ENCODE results near the gene IGF1.

The IGF1 gene

GRCh38 chr12:102496591-102496990 lies 16.2 kb upstream of the IGF1 start:
- no peak for DNase-seq

DNA sequence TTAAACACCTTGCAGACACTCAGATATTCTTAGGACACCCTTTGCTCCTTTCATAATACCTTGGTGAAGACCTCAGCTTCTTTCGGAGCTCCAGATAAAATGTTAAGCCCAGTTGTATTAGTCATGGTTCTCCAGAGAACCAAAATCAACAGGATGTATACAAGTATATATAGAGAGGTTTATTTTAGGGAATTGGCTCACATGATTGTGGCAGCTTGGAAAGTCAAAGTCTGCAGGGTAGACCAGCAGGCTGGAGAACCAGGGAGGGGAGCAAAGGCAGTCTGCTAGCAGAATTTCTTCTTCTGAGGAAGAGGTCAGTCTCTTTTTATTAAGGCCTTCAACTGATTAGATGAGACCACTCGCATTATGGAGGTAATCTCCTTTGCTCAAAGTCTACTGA lies 6.9 kb upstream of the IGF1 start:
- peak; percentile 32 to 58 (median 37) for DNase-seq

DNA sequence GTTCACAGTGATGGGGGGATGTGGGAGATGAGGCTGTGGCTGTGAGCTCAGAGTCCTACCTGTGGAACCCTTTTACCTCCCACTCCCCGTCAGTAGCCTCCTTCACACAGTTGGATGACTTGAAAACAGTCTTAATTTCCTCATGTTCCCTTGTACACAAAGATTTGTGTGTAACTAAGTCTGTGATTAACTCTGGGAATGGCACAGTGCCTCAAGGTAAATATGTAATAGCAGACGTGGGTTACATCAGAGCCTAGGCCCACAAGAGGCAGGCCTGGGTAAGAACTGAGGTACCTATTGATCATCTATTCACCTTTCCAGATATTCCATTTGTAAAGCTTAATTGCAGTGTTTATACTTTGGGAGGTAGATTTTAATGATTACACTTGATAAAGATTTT lies 5.8 kb upstream of the IGF1 start:
- DNase-seq: no peak

DNA sequence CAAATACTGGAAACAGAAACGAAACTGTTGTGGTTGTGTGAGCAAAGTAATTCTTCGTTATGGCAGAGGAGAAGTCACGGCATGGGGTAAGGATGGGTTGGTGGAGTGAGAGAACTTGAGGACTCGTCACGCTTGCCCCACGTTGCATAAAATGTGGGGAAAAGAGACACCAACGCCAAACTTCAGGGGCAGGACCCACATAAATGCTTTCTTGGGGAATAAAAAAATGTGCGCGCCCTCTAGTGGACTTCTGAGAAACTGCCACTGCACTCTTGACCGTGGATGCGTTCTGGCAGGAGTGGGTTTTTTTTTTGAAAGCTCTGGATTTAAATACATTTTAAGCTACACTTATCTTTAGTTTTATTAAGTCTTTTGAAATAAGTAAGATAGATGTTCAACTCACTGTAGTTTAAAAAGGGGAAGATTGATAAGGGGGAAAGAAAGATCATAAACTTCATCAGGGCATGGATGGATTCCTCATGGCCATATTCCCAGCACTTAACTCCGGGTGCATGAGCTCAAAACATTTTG lies 4.1 kb upstream of the IGF1 start:
- peak; percentile 78 to 94 (median 84) for DNase-seq

GRCh38 chr12:102484017-102484416 lies 3.7 kb upstream of the IGF1 start:
- DNase-seq: no peak

GRCh38 chr12:102483466-102483865 lies 3.1 kb upstream of the IGF1 start:
- DNase-seq: no peak

- peak; percentile 55 to 86 (median 62) for DNase-seq
These were observed 1.5 kb upstream of the IGF1 start for GRCh38 chr12:102481705-102482425.

DNA sequence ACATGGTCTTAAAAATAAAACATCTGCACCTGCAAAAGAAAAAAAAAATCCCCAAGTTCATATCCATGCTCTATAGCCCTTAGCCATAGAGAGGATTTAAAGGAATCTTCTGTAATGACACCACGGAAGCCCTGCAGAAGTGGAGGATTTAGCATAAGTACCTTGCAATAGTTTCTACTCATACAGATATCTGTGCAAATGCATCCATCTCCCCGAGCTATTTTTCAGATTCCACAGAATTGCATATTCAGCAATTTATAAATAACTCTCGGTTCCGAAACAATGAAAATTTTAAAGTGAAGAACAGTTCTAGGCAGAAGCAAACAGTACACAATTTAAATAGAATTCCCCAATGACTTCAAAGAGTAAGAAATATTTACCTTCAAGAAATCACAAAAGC lies 424 bp downstream of the IGF1 start:
- DNase-seq: no peak

DNA sequence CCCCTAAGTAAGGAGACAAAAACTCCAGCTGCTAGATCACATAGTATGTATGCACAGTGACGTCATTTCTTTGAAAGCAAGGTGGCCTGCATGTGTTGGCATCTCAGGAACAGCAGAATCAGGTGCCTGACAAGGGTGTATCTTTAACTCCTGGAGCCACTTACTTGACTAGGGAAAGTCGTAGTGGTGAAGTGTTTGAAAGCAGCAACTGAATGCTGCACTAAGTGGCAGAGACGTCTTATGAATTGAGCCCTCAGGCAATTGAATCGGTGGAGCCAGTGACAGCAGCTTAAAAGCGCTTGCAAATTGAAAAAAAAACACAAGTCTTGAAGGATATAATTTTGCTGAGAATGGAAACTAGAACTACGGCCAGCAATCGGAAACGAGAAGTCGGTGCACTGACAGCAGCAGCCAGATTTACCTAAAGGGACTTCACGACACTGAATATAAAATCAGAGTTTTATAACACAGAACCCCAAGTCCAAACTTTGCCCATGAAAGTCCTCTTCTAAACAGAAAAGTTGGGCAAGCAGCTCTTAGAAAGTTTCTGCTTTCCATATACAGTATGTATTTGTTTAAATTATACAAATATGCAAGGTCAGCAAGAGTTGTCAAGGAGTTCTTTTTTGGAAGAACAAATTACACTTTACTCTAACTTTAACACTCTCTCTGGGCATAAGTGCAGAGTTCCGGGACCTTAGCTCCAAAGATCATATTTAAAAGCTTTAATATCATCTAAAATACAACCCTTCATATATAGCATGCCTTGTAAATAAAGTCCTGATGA lies 1.1 kb downstream of the IGF1 start:
- DNase-seq: peak in 2 of 3 donors; percentile 25 to 55

GRCh38 chr12:102478405-102479098 lies 1.8 kb downstream of the IGF1 start:
- DNase-seq: no peak

GRCh38 chr12:102475355-102475754 lies 5.0 kb downstream of the IGF1 start:
- no peak for DNase-seq

DNA sequence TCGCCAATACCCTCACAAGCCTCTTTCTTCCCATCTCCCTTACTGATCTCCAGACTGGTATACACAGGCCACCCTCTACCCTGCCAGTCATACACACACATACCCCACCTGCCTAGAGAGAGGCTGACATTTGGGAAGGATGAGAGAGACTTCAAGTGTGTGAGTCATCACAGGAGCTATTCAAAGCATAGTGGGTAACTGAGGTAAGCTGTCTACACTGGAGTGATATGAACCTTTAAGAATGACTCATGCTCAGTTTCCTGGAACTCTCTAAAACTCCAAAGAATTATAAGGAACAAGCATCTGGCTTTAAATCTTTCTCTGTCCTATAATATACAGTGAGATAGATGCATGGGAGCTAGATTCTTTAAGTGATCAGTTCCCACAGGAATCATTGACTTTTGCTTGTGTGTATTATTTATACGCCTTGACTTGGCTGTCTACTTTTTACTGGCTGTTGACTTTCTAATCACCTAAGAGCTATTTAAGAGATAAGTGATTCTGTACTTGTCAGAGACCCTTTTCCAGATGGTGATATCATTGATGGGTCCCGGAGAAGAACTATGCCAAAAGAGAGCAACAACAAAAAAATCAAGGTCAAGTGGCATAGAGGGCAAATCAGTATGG lies 5.8 kb downstream of the IGF1 start:
- no peak for DNase-seq

- no peak for DNase-seq
These were observed 7.9 kb downstream of the IGF1 start for GRCh38 chr12:102472496-102472895.

DNA sequence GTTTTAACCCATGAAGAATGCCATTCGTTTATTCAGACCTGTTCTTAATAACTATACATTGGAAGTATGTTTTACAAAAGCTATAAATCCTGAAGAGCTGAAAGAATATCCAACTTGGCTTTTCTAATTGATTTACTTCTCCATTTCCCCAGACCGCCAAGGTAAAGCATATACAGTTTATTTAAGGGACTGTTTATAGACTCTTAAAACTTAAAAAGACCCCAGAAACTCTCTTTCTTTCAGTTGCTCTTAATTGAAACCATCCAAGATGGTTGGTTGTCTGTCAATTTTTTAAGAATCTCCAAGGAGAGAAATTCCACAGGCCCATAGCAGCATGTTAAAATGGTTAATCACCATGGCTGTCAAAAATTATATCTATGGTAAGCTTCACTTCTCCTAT lies 8.8 kb downstream of the IGF1 start:
- DNase-seq: no peak

DNA sequence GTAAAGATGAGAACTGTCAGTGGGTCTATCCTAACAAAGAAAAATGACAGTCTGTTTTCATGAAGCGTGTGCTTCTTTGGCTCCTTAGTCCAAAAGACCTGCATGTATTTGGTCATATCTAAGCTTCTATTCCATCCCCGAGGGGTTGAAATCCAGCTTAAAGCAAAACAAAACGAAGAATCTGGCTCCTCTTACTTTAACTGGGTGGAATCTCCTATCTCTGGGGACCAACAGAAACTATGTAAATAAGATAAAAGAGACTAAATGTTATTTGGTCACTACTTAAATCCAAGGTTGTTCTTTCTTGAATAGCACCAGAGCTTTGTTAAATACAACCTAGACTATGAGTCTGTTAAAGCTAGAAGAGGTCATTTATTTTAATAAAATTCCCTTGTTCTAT lies 9.4 kb downstream of the IGF1 start:
- DNase-seq: no peak

GRCh38 chr12:102468261-102468915 lies 12.0 kb downstream of the IGF1 start:
- no peak for DNase-seq

- no peak for DNase-seq
These were observed 14.4 kb downstream of the IGF1 start for GRCh38 chr12:102465762-102466560.

DNA sequence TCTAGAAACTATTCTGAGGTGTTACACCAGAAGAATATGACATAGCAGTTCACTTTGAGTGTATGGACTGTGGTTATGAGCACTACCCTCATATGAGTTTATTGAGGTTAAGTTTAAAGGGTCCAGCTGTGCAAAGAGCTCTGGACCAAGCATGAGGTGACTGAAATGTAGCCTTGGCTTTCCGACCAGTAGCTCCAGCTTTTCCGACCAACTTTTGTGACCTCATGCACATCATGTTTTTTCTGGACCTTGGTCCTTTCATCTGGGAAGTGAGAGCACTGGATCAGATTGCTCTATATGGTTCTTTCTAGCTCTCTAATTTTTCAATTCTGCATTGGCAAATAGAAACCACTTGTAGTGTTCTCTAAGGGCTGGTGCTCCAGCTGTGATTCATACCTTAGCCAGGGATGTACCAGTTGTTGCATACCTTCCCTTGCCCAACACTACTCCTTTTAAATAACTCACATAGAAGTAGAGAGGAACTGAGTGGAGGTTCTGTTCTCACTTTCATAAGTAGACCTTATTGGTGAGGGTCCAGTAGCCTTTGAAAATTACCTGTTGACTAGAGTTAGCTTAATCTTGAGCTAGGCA lies 16.6 kb downstream of the IGF1 start:
- peak in 1 of 3 donors; percentile 13 for DNase-seq

DNA sequence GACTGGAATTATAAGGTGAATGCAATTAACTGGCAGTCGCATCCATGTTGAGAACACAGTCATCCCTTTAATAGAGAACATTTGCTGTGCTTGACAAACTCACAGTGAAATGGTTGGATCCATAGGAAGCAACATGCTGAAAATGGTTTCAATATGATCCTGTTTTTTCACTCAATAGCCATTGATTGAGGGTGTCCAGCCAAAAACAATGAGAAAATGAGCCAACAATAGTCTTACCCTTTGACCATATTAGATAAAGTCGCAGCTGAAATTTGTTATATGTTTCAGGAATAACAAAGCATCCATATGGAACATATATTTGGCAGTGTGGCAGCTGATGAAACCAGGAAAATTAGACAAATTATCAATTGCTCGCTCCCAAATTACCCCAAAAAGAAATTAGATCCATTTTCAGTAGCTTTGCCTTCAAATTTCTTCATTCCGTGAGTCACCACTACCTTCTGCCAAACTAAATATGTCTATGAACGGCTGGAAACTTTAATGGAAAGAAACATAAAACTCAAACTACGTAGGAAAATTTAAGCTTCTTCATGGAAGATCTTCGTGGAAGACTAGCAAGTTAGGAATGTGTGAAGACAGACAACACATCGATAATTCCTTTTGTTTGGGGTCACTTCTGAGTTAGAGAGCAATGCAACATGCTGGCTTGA lies 17.4 kb downstream of the IGF1 start:
- peak in 1 of 3 donors; percentile 11 for DNase-seq

GRCh38 chr12:102462386-102462785 lies 18.0 kb downstream of the IGF1 start:
- DNase-seq: peak in 1 of 3 donors; percentile 17

- DNase-seq: no peak
These were observed 18.9 kb downstream of the IGF1 start for GRCh38 chr12:102461501-102461900.
